GM12891 (cell line): ENCODE data around the gene PDLIM1.

Source experiments
- POLR2A ChIP-seq: IDR thresholded peaks from 2 replicates; pipeline ENCODE4 v1.6.1; 2011; ENCODE audit warnings: low read depth, low read length, control low read depth
- POLR2AphosphoS5 ChIP-seq: IDR thresholded peaks from 2 replicates; pipeline ENCODE4 v1.6.1; 2011; ENCODE audit warnings: low read depth, low read length, control low read depth
- SPI1 ChIP-seq: IDR thresholded peaks from 2 replicates; pipeline ENCODE4 v1.6.1; 2011; ENCODE audit warnings: low read depth, low read length, control low read depth

DNA sequence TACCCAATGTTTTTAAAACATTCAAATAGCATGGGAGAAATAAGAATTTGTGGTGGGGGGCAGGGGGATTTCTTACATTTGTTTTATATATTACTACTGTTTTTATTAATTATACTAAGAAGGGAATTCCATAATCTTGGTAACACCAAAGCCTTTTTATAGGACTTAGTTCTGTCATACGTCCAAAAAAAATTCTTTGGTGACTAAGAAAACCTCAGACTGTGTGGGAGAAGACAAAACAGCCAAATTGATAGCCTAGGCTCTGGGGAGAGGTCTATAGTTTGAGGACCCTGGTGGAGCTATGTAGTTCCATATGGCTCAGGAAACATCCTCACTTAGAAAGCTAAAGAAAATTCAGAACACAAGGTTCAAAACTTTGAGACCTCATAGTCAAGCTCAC lies 73.3 kb downstream of the PDLIM1 start:
- TF ChIP-seq POLR2A (no peak), POLR2AphosphoS5 (no peak), SPI1 (no peak)
